Activated T-cell treated with anti-CD3 and anti-CD28 coated beads for 1 hour (primary cell): ENCODE results near the gene TCF7L1.

Experiments
- DNase-seq: peaks from one replicate; pipeline ENCODE4 v3.0.0-alpha.2; 2020; ENCODE audit warnings: low read depth

Gene TCF7L1

GRCh38 chr2:85356186-85356585 is 223.0 kb downstream of the TCF7L1 start:
- DNase-seq, result no peak

GRCh38 chr2:85357736-85358135 is 224.5 kb downstream of the TCF7L1 start:
- DNase-seq, result no peak
